GM19193 (cell line): ENCODE measurements around the gene CLDN3.

Source experiments
- POLR2A ChIP-seq: IDR thresholded peaks from 4 replicates; pipeline ENCODE4 v1.6.1; 2011; ENCODE audit not compliant: insufficient read depth, insufficient read length; ENCODE audit errors: extremely low read depth

CLDN3 gene

GRCh38 chr7:73722785-73723184 is 47.3 kb downstream of the CLDN3 start:
- TF ChIP-seq POLR2A: no peak

GRCh38 chr7:73721377-73721817 is 48.7 kb downstream of the CLDN3 start:
- no peak for TF ChIP-seq POLR2A

- TF ChIP-seq POLR2A: no peak
Measured at GRCh38 chr7:73719806-73720169, 50.3 kb downstream of the CLDN3 start.
